NOMO-1 (cell line): ENCODE data around the gene SEC61A1.

Experiments
- DNase-seq, 2 experiments: peaks; one replicate each; lab custom pipeline; 2025; ENCODE audit not compliant: unreplicated experiment in 2 of 2; lab: John Stamatoyannopoulos, UW

The SEC61A1 gene

DNA sequence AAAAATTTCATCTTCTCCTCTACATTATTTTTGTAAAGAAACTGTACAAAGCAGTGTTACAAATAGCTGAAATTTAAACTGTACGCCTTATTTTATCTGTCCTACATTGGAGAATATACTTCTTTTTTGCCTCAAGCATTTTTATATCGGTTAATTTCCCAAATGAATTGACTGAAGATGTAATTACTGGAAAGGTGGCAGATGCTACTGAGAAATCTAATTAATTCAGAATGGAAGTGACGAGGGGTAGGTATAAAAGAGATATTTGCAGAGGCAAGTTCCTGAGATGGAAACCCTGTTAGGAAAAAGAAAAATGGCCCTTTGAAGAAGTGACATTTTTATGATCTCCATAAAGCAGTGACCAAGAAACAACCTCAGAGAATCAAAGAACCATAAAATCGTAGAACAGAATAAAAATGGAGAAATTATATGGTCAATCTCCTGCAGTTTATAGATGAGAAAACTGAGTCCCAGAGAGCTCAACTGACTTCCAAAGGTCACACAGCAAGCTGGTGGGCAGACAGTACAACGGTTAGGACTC is 51.0 kb downstream of the SEC61A1 start:
- no peak for DNase-seq

DNA sequence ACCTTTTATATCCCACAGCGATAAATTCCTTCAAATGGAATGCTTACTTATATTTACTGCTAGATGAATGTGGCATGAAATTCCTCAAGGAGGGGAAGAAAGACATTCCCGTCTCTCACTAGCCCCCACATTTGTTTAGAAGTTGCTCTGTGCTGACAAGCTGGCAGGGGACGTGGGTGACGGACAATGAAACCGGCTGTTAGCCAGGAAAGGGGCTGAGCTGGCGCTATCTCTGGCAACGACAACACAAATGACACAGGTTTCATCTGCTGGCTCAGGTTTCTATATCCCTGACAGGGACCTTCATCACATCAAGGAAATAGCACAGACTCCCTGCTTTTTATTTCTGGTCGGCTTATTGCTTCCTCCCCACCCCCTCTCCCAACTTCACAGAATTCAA is 55.6 kb downstream of the SEC61A1 start:
- DNase-seq = no peak

DNA sequence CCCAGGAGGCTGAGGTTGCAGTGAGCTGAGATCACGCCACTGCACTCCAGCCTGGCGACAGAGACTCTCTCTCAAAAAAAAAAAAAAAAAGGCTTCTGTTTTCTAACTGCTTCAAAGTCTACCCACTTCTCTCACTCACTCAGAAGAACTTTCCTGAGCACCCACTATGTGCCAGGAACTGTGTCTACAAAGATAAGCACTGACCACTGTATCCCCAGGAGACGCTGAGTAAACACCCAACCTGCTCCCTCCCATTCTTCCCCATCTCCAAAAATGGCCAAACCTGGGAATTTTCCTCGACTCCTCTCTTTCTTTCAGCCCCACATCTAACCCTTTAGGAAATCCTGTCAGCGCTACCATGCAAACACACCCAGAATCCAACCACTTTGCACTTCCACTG is 58.9 kb downstream of the SEC61A1 start:
- DNase-seq = no peak

DNA sequence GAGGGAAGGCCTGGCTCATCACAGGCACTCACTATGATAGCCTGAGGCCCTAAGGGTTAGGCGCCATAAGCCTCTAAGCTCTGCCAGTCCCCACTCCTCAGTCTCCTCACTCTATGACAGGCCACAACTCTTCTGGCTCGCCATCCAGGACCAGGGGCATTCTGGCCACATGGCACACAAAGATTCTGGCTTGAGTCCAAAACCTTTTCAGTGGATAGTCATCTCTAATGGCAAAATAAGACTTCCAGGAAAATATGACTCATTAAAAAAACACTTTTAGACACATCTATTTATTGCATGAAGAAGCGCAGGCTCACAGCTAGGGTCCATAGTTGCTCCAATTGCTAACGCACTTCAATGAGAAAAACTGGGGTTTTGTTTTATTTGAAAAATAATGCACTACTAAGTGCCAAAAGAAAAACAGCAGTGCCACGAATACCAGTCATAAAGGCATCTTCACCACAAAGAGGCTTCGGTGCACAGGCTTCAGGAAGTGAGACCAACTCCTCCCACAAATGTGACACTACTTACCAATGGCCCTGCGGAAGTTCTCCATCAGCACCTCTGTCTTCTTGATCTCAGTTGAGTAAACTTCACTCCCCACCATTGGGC is 60.2 kb downstream of the SEC61A1 start:
- DNase-seq = no peak

DNA sequence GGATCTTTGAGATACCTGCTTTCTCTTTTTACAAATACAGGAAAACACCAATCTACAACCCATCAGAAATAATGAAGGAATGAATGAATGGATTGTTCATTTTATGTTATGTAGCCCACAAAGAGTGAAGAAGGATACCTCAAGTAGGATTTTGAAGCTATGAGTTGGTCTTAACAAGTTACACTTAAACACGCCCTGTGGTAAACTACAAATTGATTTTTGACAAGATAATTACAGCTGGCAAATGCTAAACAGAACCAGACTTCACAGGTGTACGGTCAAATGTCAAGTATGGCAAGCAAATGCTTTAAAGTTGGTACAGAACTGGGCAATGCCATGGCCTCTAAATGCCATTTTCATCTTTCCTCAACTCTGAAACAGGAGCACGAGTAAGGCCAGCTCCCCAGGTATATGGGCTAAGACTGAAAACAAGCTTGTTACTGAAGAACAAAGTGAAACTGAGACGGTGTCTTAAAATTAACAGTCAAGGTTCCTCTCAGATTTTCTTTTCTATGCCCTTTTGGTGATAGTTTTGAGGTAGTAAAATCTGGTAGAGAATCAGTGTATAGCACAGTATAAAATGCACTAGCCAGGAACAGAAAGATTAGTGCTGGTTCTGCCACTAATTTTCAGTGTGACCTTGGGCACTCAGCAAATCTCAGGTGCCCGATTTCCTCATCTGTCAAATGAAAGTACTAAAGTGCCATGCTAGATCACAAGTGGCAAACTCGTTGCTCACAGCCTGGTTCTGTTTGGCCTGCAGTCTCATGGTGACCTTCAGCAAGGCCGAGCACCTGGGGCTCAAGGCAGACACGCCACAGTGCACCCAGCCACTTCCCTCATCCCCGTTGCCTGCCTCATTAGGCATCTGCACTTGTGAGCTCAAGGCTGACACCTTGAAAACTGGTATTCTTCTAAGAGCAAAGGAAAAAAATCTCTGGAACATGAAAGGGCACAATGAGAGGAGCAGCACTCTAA is 61.9 kb downstream of the SEC61A1 start:
- DNase-seq = no peak
